ENCODE data around the gene ZC3H14.
A peak's percentile ranks its signal among the peaks of the same experiment; 100 is the strongest.

ZC3H14 gene

DNA sequence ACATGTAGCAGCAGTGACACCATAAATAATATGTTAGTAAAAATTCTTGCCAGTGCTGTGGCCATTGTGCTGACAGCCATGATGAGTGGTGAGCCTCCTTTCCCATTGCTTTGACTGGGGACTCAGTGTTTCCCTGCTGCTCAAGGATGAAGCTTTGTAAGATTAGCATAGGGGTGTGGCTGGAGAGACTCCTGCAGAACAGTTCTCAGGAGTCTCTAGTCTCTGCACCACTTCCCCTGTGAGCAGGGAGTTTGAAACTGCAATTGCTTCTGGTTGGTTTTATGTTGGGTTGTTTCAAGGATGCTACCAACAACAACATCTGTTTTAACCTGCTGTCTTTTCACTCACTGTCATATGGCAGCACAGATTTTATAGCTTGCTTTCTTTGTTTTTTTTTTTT, 41.4 kb downstream of the ZC3H14 start:
- no peak overlapping the region for H3K4me3 ChIP-seq (ENCODE audit: low read length)
- no peak overlapping the region for H2AFZ ChIP-seq (ENCODE audit: low read length)
- H3K36me3 ChIP-seq (replicated peaks; ENCODE audit: insufficient read depth, low read length), result no peaks in the 10 kb centered on the region
- no peaks in the 10 kb centered on the region for H3K27me3 ChIP-seq (replicated peaks; ENCODE audit: insufficient read depth, low read length)
- H3K9ac ChIP-seq (ENCODE audit: low read length), result no peak overlapping the region
- H3K4me1 ChIP-seq (ENCODE audit: low read length), result no peaks in the 10 kb centered on the region
- no peaks in the 10 kb centered on the region for H4K20me1 ChIP-seq (ENCODE audit: insufficient read depth, low read length)
- no peaks in the 10 kb centered on the region for H3K9me3 ChIP-seq (replicated peaks; ENCODE audit: insufficient read depth, low read length)
- no peak overlapping the region for H3K4me2 ChIP-seq (ENCODE audit: low read depth, low read length)
- no peaks in the 10 kb centered on the region for H3K79me2 ChIP-seq (ENCODE audit: low read length)
- peak; percentile 6 for DNase-seq
- H3F3A ChIP-seq (ENCODE audit: insufficient read depth, low read length), result no peaks in the 10 kb centered on the region
- no peaks in the 10 kb centered on the region for H3K9me2 ChIP-seq (replicated peaks; ENCODE audit: insufficient read depth, low read length)
- H3K27ac ChIP-seq (ENCODE audit: low read length), result no peak overlapping the region
- TF ChIP-seq EZH2phosphoT487 (IDR thresholded peaks at IDR 0.05; ENCODE audit: low read length) (no peak), EZH2 (optimal IDR thresholded peaks at IDR 0.05; ENCODE audit: low read depth, low read length) (no peak)
- TF ChIP-seq, protein P1, sequence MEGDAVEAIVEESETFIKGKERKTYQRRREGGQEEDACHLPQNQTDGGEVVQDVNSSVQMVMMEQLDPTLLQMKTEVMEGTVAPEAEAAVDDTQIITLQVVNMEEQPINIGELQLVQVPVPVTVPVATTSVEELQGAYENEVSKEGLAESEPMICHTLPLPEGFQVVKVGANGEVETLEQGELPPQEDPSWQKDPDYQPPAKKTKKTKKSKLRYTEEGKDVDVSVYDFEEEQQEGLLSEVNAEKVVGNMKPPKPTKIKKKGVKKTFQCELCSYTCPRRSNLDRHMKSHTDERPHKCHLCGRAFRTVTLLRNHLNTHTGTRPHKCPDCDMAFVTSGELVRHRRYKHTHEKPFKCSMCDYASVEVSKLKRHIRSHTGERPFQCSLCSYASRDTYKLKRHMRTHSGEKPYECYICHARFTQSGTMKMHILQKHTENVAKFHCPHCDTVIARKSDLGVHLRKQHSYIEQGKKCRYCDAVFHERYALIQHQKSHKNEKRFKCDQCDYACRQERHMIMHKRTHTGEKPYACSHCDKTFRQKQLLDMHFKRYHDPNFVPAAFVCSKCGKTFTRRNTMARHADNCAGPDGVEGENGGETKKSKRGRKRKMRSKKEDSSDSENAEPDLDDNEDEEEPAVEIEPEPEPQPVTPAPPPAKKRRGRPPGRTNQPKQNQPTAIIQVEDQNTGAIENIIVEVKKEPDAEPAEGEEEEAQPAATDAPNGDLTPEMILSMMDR (IDR thresholded peaks at IDR 0.05; ENCODE audit: low read length), result no peak

DNA sequence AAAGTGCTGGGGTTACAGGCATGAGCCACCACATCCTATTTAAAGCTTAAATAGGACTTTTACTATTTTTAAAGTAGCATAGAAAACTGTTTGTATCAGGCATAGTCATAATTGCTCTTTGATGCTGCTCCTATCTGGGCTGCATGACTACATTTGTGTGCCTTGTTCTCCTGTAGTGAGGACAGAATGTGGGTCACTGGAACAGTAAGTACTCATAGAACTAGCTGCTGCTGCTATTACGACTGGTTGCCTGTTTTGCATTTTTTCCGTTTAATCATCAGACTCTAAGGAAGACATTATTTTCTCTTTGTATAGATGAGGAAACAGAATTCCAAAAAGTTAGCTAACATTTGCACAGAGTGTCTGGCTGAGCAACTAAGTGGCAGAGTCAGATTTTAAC, 42.8 kb downstream of the ZC3H14 start:
- Histone ChIP-seq H3K9me2 (replicated peaks; ENCODE audit: insufficient read depth, low read length) (no peaks in the 10 kb centered on the region), H4K20me1 (ENCODE audit: insufficient read depth, low read length) (no peaks in the 10 kb centered on the region), H3K36me3 (replicated peaks; ENCODE audit: insufficient read depth, low read length) (no peaks in the 10 kb centered on the region), H3K9ac (ENCODE audit: low read length) (no peak overlapping the region), H3K27ac (ENCODE audit: low read length) (no peak overlapping the region), H3K4me3 (ENCODE audit: low read length) (no peak overlapping the region), H3K27me3 (replicated peaks; ENCODE audit: insufficient read depth, low read length) (no peaks in the 10 kb centered on the region), H2AFZ (ENCODE audit: low read length) (no peak overlapping the region), H3F3A (ENCODE audit: insufficient read depth, low read length) (no peaks in the 10 kb centered on the region), H3K9me3 (replicated peaks; ENCODE audit: insufficient read depth, low read length) (no peaks in the 10 kb centered on the region), H3K4me1 (ENCODE audit: low read length) (no peaks in the 10 kb centered on the region), H3K4me2 (ENCODE audit: low read depth, low read length) (no peak overlapping the region), H3K79me2 (ENCODE audit: low read length) (no peaks in the 10 kb centered on the region)
- TF ChIP-seq, protein P1 (IDR thresholded peaks at IDR 0.05; ENCODE audit: low read length), result no peak
- TF ChIP-seq EZH2phosphoT487 (IDR thresholded peaks at IDR 0.05; ENCODE audit: low read length), result no peak
- no peak for TF ChIP-seq EZH2 (optimal IDR thresholded peaks at IDR 0.05; ENCODE audit: low read depth, low read length)
- DNase-seq, result no peak

DNA sequence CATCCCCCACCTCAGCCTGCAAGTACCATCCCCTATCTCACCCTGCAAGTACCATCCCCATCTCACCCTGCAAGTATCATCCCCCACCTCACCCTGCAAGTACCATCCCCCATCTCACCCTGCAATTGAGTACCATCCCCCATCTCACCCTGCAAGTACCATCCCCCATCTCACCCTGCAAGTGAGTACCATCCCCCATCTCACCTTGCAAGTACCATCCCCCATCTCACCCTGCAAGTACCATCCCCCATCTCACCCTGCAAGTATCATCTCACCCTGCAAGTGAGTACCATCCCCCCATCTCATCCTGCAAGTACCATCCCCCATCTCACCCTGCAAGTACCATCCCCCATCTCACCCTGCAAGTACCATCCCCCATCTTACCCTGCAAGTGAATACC, 45.0 kb downstream of the ZC3H14 start:
- Histone ChIP-seq H3F3A (ENCODE audit: insufficient read depth, low read length) (no peaks in the 10 kb centered on the region), H3K4me2 (ENCODE audit: low read depth, low read length) (no peak overlapping the region), H3K4me1 (ENCODE audit: low read length) (no peaks in the 10 kb centered on the region), H3K9me3 (replicated peaks; ENCODE audit: insufficient read depth, low read length) (no peaks in the 10 kb centered on the region), H4K20me1 (ENCODE audit: insufficient read depth, low read length) (no peaks in the 10 kb centered on the region), H3K27ac (ENCODE audit: low read length) (no peak overlapping the region), H3K36me3 (replicated peaks; ENCODE audit: insufficient read depth, low read length) (no peaks in the 10 kb centered on the region), H3K9me2 (replicated peaks; ENCODE audit: insufficient read depth, low read length) (no peaks in the 10 kb centered on the region), H2AFZ (ENCODE audit: low read length) (no peak overlapping the region), H3K9ac (ENCODE audit: low read length) (no peak overlapping the region), H3K79me2 (ENCODE audit: low read length) (no peaks in the 10 kb centered on the region), H3K27me3 (replicated peaks; ENCODE audit: insufficient read depth, low read length) (no peaks in the 10 kb centered on the region), H3K4me3 (ENCODE audit: low read length) (no peak overlapping the region)
- no peak for DNase-seq
- TF ChIP-seq, protein P1 (IDR thresholded peaks at IDR 0.05; ENCODE audit: low read length), result no peak
- no peak for TF ChIP-seq EZH2phosphoT487 (IDR thresholded peaks at IDR 0.05; ENCODE audit: low read length)
- no peak for TF ChIP-seq EZH2 (optimal IDR thresholded peaks at IDR 0.05; ENCODE audit: low read depth, low read length)
